HG03558 (cell line): ENCODE results near the gene SPTBN5.
A peak's percentile ranks its signal among the peaks of the same experiment; 100 is the strongest.

ENCODE experiments used
- ATAC-seq: cut with Tn5 transposase; IDR thresholded peaks from one replicate; pipeline ENCODE4 v1.9.1; 2021; ENCODE audit warnings: moderate number of reproducible peaks; ENCODE audit not compliant: unreplicated experiment; ENCODE audit errors: extremely low read depth

SPTBN5 gene

DNA sequence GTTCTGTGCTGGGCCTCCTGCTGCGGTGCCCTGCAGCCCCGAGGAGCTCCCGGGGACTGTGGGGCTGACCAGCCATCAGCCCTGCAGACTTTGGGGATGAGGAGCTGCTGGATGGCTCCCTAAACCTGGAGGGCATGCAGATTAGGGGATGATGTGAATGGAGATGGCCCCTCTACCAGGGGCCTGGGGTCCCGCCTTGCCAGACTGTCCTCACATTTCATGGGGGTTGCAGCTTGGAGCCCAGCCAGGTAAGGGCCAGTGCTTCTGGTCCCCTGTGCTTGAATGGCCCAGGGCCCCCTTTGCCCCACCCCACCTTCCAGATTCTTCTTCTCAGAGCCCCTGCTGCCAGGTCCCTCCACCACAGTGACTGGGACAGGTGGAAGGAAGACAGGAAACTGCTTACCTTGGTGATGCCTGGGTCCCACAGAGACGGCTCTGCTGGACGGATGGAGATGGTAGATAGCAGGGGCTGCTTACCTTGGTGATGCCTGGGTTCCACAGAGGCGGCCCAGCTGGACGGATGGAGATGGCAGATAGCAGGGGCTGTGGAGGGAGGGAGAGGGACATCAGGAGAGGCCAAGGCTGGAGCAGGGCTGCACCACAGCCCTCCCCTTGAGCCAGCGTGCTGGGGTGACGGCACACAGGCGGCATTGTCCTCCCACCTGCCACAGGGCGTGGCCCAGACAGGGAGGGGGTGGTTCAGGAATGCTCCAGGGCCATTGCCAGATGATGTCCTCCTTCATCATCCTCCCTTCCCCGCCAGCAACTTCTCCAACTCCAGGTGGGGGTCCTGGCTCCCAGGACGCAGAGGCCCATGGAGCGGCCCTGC is at the start of gene SPTBN5:
Gene SPTBN5 (minus strand): TSS at position 632 of the 829 bp plus-strand sequence. CDS start 556 bp downstream, at position 76.
- no peak for ATAC-seq

DNA sequence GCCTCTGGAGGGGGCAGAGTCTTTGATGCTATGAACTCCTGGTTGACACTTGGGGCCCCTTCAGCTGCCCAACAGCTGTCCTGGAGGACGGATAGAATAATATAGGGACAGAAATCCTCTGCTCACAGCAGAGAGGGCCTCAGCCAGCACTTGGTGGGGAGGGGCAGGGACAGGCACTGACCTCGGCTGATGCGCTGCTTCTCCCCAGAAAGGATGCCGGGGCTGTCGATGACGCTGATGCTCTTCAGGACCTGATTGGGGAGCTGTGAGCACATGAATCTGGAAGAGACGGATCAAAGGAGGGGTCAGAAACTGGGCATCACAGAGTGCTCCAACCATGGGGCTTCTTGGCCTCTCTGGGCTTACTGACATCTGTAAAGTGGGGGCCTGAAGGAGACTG is 49.0 kb upstream of the SPTBN5 start:
- ATAC-seq, result no peak

DNA sequence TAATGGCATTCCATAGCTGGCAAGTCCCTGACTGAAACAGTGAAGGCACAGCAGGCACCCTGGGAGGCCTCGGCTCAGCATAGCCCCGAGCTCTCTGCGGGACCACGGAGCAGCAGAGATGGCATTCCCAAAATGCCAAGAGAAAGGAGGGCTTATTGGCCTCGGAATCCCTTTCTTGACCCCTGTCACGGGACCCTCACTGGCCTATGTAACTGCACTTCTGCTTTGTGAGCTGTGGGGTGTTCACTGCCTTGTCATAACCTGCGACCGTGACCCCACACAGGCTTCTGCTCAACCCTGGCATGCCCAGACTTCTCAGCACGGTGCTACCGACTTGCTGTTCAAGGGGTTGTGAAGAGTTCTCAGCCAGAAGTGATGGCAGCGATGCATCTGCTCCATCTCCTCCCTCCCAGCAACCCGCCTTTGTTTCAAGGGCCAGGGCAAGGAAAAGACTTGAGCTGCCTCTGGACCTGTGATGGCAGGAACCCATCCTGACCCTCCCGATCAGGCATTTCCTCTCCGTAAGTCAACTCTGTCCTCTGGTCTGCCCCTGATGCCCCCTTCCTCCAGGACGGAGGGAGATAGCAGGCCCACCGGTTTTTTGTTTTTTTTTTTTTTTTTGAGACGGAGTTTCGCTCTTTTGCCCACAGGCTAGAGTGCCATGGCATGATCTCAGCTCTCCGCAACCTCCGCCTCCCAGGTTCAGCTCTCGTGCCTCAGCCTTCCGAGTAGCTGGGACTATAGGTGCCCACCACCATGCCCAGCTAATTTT is 48.0 kb upstream of the SPTBN5 start:
- no peak for ATAC-seq

DNA sequence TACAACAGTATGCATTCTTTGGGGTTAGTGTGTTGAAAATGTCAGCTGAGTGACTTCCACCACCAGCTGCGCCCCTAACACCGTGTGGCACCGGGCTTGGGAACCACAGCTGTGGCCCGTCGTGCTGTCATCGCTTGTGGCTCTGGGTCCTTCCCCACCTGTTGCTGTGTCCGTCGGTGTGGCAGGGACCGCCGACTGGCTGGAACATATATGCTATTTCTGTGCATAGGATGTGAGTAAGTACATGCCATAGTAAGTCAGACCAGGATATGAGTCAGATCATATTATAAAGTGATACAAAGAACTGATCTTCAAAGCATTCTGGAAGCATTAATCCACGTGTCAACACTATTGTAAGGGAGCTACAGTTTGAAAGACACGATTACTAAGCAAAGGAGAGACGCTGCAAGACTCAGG is 46.6 kb upstream of the SPTBN5 start:
- no peak for ATAC-seq

DNA sequence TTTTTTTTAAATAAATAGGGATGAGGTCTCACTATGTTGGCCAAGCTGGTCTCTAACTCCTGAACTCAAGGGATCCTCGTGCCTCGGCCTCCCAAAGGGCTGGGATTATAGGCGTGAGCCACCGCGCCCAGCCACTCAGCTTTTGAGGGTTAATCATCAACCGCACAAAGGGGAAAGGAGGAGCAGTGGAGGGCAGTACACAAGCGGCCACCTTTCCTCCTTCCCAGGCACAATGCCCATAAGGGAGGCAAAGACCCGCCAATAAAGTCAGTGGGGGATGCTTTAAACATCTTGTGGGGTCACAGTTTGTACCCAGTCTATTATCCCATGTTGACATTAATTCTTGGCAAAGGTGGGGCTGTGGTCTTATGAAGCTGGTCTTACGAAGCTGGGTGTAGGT is 46.1 kb upstream of the SPTBN5 start:
- no peak for ATAC-seq

DNA sequence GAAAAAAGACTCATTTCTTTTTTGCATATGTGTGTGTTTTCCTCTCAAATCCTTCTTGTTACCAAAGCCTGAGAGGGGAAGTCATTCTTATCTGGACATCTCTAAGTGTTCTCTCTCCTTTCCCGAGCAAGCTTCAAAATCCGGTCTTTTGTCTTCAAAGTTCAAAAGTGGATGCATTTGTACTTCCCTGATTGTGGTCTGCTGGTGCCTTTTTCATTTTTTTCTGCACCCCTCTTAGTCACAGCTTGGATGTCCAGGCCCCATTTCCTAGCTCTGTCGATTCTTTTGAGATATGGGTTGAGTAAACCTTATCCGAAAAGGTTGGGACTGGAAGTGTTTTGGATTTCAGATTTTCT is 43.7 kb upstream of the SPTBN5 start:
- no peak for ATAC-seq

DNA sequence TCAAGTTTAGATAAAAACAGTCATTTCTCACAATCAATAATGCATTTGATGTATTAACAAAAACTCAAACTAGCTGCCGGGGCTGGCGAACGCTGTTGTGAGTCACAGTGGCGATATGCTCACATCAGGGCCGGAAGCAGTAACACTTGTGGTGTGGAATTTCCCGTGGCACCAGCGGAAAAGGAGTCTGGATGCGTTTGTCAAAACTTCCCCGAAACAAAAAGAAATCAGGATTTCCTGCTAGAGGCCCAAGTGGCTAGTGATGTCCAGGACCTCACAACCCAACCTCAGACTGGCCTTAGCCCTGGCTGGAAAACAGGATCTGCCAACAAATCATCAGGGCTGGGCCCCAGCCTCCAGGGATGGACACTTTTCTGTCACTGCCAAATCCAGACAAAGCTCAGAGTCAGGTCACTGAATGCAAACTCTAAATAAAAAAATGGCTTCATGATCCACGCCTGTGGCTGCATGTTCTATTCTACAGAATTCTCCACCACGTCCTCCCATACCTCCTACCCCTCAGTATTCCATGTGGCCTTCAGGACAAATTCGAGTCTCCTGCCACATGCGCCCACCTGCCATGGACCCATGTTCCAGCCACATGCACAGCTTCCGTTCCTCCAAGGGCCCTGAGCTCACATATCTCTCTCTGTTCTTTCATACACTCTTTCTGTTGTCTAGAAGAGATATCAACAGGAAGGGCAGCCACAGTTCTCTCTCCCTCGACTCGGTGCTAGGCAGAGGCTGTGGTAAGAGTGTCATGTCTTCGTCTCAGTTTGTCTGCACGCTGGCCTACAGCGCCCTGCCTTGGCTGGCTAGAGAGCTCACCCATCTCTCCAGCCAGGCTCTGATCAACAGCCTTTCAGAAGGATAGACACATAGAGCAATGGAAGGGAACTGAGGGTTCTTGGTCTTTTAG is 43.1 kb upstream of the SPTBN5 start:
- no peak for ATAC-seq

DNA sequence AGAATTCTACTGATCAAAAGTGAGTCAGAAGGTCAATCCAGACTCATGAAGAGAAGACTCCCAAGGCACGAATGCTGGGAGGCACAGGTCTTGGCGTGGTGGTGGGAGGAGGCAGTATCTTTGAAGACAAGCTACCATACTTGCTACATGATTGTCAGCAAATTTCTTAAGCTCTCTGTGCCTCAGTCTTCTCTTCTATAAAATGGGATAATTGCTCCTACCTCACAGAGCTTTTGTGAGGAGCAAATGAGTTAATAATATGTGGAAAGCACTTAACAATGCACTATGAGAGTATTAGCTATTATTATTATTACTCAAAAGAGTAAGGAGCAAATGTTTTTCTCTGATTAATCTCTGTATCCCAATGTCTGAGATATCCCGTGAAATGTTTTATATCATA is 42.3 kb upstream of the SPTBN5 start:
- no peak for ATAC-seq

DNA sequence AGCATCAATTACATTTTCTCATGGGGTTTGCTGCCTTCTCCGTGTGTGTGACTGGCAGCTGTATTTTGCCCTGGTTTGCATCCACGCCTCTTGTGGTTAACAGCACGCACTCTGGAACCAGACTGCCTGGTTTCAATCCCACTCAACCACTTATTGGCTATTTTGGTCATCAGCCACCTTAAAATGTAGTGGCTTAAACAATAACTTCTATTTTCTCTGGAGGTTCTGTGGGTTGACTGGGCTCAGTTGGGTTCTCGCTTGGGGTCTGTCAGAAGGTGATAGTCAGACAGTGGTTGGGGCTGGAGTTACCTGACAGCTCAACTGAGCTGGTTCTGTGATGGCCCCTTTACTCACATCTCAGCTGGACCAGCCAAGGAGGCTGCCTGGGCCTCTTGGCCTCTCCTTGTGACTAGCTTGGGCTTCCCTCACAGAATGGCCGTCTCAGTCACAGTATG is 41.7 kb upstream of the SPTBN5 start:
- ATAC-seq, result no peak

DNA sequence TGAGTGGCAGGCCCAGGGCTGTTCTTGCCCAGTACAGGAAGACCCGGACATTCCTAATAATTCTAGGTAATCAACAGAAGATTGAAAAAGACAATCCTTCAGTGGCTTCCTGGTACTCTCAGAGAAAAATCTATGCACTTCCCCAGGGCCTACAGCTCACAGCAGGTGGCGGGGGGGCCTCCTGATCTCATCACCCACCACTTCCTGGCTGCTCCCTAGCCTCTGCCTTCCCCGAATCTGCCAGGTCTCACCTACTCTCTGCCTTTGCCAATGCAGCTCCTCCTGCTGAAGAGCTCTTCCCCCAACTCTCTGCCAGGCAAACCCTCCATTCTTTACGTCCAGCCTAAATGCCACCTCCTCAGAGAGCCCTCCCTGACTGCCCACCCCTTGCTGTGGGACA is 41.0 kb upstream of the SPTBN5 start:
- no peak for ATAC-seq

DNA sequence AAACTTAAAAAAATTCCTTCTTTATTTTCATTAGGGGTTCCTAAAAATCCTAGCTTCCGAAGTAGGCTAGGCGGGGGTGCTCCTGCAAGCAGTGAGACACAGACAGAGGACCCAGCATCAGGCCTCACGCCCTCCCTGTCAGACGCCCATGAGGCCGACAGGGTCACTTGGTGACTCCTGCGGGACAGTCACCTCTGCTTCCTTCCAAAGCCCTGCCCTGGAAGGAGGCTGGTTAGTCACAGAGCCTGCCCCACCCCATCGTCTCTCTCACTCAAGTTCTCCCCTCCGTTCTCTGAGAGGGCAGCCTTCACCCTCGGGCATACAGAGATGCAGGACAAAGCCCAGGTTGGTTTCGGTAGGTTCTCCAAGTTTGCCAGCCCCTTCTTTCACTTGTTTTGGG is 39.9 kb upstream of the SPTBN5 start:
- no peak for ATAC-seq

DNA sequence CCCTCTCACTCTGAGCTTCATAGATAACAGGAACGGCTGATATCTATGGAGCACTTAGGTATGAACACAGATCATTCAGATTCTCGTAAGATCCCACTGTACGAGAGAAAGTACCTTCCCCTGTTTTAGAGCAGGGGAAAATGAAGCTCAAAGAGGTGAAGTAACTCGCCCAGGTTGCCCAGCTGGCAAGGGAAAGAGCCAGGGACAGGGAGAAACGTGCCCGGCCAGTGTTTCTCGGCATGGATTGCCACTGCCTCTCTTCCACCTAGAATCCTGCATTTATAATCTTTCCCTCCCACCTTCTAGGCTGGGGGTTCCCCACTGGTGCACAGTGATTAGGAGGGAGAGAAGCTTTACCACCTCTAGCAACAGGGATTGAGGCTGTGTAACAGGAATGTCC is 39.5 kb upstream of the SPTBN5 start:
- ATAC-seq, result no peak

DNA sequence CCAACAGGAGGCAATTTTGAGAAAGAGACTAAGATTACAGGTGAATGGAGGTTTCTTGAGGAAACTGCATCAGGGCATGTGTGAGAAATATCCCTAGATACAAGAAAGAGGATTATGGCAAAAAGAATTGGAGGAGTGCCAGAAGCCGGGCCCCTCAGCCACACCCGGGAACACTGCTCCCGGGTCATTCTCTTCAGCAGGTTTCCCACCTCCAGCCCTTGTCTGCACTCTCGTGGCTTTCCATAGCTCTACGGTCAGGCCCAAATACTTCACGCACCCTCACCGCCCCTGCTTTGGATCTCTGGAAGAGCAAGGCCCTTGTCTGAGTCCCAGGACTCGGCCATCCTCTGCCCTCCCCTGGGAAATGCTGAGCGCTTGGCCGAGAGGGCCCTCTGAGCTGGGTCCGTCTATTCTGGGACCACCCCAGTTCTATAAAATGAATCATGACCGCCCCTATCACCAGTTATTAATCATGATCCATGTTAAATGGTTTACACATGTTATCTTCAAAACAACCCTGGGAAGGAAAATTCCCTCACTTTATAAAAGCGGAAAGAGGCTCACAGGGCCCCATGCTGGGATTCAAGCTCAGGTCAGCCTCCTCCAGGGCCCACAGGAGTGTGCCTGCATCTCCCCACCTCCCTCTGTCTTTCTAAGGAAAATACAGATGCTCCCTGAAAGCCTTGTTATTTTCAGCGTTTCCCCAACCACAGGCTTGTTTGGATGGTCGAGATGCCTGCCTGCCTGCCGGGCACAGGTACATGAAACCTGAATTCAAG is 38.8 kb upstream of the SPTBN5 start:
- no peak for ATAC-seq

DNA sequence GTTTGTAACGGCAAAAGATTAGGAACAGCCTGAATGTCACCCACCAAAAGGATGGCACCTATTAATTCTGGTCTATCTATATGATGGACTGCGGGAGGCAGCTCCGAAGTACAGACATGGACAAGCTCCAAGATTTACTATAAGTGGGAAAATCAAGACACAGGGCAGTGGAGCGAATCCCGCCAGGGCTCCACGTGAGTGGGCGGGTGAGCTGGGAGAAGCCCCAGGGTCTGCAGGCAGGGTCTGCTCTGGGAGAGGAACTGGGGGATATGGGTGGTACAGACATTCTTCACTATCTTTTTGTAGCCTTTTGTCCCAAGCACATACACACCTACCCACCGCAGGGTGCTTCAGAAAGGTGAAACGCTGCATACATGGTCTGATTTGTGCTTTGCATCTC is 38.2 kb upstream of the SPTBN5 start:
- no peak for ATAC-seq

DNA sequence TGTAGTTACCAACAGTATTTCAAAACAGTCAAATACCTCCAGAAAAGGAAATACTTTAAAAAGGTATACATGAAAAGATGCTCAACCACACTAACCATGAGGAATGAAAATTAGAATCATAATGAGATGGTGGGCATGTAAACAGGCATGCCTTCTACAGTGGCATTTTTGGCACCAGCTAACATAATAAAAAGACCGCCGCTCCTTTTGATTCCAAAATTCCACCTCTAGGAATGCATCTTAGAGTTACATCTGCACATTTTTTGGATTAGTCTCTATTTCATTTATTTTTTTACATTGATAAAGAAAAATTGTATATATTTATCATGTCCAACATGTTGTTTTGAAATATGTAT is 37.0 kb upstream of the SPTBN5 start:
- no peak for ATAC-seq

DNA sequence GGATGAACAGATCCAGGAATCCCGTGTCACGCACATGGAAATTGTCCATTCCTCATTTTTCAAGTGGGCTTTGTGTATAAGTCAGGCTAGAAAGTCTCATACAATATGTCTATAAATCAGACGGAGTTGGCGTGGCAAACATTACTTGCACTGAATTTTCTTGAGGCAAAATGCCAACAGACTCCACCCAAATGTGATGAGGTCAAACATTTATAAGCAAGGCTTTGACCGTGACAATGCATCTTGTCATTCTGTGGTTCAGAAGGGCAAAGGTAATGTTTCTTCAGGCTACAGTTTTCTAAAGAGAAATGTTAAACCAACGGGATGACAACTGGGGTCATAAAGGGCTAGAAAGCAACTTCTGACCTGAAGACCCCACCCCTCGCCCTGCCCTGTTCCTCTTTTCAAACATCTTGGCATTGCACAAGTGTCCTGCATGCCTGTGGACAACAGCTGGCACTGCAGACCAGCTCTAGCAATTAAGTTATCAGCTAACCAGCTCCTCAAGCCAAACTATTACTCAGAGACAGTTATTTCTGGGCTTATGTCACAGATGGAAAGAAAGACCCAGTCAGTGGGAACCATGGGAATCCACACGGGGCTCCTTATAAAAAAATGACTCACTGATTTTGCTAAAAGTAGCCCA is 36.5 kb upstream of the SPTBN5 start:
- no peak for ATAC-seq

DNA sequence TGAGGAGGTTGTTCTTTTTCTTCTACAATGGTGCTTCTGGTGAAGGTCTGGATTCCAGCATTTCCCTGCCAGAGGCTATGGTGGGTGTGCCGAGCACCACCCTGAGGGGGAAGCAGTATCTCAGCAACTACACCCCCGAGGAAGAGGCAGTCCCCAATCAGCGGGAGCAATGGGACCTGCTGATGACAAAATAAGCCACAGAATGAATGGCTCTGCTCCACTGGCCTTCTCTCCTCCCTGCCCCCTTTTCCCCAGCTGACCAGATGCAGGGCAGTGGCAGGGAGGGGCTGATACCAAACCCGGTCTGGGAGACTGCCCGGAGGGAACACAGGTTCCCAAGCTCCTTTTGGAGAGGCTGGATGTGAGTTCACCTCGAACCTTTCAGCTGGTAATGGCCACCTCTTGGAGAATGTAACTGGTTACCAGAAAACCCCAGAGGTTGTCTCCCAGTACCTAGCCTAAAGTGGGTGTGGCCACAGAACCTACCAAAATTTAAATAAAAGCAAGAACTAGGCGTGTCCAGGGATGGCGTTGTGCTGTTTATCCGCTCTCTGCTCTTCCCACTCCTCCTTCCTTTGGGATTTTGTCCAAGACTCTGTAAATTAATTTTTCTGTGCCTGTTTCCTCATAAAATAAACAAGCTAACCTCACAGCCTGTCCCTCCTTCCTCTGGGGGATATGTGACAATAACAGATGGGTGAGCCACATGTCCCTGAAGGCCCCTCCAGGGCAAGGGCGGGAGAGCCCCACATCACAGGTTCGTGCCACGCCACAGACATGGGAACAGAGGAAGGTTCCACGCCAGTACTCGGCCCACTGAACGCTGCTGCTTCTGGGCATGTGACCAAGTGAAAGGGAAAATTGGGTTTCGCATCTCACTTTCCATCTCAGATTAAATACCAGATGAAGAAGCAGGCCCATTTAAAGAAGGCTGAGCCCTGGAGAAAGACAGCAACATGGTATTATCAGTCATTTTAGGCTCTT is 35.1 kb upstream of the SPTBN5 start:
- peak; percentile 46 for ATAC-seq

DNA sequence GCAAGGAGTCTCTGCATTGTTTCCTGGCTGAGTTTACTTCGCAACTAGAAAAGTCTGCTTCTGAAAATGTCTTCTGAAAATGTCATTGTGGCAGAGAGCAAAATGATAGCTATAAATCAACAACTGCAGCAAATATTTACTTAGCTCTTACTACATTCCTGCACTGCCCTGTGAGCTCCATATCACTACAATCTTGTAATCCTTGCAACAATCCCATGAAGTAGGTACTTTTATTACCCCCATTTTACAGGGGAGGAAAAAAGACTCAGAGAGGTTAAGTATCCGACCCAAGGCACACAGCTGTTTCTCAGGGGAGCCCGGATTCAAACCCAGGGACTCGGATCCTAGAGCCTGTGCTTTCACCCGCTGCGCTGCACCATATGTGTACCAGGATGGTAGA is 34.2 kb upstream of the SPTBN5 start:
- no peak for ATAC-seq
